COLO829 (cell line): ENCODE data around the gene TYMP.

Source experiments
- DNase-seq: peaks from one replicate; pipeline ENCODE4 v3.0.0; 2012; ENCODE audit warnings: low spot score

The TYMP gene

GRCh38 chr22:50505776-50506610 lies 23.8 kb downstream of the TYMP start:
- no peak for DNase-seq

DNA sequence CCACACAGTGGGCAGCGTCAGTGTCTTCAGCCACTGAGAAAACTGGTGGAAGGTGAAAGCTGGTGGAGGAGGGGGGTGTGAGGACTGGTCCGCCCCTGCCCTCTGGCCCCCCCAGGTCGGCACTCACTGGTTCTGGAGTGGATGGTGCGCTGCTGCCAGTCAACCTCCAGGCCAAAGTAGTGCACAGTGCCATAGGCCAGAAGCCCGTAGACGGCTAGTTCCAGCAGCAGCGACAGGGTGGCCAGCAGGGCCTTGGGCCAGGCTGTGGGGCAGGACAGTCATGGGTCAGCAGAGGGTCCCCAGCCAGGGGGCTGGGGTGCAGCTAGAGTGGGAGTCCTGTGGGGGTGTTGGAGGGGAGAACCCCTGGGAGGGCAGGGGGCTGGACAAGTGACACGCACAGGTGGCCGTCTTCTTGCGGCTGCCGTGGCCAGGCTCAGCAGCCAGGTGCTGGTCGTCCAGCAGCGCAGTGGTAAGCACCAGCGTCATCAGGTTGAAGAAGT lies 24.5 kb downstream of the TYMP start:
- DNase-seq: no peak

- DNase-seq: no peak
Observed at GRCh38 chr22:50504369-50505211, 25.2 kb downstream of the TYMP start.

DNA sequence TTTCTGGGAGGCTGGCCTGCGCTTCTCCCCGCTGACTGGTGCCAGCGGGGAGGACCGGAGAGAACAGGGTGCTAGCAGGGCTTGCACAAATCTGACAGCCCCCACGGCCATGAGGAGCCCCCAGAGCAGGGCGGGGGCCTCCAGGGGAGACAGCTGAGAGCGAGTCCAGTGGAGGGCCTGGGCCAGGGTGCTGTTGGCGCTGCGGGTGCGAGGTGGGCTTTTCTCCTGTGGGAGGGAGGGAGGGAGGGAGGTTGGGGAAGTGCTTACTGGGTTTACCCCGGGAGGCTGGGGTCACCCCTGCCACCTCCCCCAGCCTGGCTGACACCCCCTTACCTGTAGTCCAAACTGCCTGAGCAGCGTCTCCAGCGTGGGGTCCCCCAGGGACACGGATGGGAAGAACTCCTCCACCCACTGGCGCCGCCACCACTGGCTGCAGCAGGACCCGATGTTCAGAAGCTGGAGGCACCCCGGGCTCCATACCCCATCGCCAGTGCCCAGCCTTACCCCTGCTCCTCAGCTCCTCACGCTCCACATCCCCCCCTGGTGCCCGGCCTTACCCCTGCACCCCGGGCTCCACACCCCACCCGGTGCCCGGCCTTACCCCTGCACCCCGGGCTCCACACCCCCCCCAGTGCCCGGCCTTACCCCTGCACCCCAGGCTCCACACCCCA lies 26.2 kb downstream of the TYMP start:
- no peak for DNase-seq

DNA sequence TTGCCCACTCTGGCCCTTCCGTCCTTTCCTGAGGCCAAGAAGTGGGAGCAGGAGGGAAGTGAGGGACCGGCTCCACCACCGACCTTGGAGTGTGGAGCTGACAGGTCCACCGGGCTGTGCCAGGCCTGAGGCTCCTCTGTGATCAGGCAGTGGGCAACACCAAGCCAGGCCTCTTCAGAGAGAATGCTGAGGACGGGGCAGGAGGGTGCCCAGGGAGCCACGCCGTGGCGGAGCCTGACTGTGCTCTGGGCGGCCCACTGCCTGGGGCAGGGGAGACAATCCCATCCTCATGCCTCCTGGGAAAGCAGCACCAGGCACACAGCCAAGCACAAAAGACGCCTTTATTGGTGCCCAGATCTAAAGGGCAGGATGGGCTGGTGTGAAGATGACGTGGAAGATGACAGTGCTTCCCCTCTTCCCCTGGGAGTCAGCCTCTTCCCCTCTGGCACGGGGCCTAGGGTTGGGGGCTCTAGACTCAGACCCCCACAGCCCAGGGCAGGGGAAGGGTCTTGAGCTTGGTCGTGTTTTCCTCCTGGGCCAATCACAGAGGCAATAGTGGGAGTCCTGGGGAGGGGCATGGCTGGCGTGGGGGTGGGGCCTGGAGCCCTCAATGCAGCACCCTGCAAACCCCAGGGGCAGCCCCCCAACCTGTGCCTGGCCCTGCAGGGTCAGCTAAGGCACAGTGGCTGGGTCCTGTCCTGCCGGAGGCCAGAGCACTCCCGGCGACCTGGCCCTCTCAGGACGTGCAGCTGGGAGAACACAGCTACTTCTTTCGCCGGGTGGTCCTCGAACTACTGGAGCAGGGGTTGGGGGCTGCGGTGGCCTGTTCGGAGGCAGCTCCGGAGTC lies 27.0 kb downstream of the TYMP start:
- peak; percentile 86 for DNase-seq

GRCh38 chr22:50502096-50502495 lies 27.7 kb downstream of the TYMP start:
- no peak for DNase-seq

- no peak for DNase-seq
Observed at GRCh38 chr22:50500452-50500851, 29.4 kb downstream of the TYMP start.

DNA sequence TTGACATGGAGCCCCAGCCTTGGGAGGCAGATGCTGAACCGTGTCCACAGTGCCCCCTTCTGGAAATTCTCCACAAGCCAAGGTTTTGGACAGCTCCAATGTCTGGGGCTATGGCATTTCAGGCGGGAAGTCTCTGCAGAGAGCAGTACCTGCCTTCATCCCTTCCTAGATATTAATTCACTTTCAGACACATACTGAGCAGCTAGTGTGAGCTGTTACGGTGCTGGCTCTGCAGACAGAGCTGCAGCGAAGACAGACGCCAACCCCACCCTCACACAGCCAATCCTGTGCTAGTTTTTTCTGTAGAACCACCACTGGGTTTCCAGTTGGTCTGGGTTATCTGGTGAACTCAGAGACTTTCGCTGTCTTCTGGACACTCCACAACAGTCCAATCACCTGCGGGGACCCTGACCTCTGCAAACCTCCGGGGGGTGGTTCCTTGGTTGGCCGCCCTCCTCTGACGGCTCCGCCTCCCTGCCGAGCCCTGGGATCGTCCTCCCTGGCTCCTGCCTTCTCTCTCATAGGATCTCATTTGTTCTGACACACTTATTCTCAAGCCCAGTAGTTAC lies 31.4 kb downstream of the TYMP start:
- peak; percentile 62 for DNase-seq

GRCh38 chr22:50497093-50497492 lies 32.7 kb downstream of the TYMP start:
- no peak for DNase-seq

DNA sequence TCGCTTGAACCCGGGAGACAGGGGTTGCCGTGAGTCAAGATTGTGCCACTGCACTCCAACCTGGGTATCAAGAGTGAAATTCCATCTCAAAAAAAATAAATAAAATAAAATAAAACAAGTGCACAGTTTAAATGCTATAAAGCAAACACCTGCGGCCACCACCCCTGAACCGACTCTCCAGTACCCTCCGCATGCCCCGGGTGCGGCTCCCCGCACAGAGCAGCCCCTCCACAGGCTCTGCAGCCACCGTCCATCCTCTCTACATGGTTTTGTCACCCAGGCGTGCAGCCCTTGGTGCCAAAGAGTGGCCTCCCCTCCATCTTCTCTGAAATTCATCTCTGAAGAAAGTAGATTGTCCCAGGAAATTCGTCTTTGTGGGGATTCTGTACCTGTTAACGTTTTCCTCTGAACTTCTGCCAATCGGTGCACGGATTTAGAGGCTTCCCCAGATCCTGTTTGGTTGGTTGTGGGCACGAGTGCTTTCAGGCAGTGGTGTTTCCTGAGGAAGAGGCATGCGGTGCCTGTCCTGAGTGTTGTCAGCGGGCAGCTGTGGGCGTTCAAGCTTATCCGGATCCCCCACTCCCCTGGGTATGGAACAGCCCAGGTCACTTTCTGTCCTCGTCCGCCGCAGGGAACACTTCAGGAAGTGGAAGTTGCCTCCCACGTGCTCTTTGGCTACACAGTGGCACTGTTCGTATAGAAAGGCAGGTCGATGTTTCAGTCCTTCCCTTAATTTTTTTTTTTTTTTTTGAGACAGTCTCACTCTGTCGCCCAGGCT lies 39.1 kb downstream of the TYMP start:
- no peak for DNase-seq

DNA sequence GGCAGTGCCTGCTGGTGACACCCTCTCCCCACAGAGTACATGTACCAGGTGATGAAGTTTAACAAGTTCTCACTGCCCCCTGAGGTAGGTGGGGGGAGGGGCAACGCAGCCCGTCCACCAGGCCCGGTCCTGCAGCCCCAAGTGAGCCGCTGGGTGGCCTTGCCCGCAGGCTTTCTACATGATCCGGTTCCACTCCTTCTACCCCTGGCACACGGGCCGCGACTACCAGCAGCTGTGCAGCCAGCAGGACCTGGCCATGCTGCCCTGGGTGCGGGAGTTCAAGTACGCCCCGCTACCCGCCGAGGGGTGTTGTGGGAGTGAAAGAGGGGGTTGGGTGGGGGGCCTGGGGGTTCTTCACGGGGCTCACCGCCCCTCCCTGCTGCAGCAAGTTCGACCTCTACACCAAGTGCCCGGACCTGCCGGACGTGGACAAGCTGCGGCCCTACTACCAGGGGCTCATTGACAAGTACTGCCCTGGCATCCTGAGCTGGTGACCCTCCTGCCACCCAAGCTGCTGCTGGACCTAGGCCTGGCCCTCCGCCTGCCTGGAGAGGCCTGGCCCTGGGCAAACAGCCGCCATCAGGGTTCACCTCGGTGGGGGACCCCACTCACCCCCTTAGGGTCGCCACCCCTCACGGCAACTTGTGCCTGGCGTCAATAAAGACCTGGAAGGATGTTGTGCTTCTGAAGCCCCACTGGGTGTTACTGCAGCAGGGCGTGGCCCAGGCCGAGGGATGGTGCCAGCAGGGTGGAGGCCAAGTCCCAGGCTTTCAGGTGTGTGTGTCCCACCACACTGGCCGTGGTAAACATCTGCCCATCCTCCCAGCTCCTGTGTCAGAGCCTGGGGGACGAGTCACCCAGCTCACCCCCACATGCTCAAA lies 40.2 kb downstream of the TYMP start:
- DNase-seq: no peak

DNA sequence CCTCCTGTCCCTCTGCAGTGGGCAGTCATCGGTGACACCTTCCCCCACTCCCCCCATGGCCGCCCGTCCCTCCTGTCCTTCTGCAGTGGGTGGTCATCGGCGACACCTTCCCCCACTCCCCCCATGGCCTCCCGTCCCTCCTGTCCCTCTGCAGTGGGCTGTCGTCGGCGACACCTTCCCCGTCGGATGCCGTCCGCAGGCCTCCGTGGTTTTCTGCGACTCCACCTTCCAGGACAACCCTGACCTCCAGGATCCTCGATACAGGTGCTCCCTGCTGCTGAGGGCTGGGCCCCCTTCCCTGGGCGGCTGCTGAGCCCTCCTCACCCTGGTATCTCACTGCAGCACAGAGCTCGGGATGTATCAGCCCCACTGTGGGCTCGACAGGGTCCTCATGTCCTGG lies 40.9 kb downstream of the TYMP start:
- DNase-seq: no peak

DNA sequence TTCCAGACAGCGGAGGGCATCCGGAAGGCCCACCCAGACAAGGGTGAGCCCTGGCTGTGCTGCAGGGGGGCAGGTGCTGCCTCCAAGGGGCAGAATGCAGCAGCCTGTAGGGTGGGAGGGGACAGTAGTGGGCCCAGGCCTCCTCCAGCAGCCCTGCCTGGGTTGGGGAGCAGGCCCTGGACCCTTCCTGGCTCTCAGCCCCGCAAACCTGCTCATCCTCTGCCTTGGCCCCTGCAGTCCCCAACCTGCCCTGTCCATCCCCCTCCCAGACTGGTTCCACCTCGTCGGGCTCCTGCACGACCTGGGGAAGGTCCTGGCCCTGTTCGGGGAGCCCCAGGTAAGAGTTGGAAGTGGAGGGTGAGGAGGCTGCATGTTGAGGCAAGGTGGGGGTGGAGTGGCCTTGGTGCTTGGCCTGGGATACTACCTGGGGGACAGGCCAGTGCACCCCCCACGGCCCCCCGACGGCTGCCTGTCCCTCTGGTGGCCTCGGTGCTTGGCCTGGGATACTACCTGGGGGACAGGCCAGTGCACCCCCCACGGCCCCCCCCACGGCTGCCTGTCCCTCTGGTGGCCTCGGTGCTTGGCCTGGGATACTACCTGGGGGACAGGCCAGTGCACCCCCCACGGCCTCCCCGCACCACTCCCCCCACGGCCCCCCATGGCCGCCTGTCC lies 41.7 kb downstream of the TYMP start:
- no peak for DNase-seq

DNA sequence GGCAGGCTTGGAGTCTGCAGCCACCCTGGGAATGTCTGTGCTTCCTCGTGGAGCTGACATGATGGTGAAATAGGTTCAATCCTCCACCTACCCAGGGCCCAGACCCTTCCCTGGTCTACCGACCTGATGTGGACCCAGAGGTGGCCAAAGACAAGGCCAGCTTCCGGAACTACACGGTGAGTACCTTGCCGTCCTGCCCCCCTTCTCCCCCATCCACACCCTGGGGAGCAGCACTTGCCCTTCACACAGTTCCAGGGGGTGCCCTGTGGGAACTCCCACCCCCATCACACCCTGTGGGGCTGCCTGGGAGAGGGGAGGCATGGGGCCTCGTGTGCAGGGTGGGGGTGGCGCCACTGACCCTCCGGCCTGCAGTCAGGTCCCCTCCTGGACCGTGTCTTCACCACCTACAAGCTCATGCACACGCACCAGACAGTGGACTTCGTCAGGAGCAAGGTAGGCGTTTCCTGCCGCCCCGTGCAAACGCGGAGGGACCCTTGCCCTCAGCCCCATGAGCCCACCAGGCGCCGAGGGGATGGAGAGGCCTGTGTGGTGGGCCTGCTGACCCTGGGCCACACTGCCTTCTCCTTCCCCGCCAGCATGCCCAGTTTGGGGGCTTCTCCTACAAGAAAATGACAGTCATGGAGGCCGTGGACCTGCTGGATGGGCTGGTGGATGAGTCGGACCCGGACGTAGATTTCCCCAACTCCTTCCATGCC lies 42.4 kb downstream of the TYMP start:
- DNase-seq: no peak

DNA sequence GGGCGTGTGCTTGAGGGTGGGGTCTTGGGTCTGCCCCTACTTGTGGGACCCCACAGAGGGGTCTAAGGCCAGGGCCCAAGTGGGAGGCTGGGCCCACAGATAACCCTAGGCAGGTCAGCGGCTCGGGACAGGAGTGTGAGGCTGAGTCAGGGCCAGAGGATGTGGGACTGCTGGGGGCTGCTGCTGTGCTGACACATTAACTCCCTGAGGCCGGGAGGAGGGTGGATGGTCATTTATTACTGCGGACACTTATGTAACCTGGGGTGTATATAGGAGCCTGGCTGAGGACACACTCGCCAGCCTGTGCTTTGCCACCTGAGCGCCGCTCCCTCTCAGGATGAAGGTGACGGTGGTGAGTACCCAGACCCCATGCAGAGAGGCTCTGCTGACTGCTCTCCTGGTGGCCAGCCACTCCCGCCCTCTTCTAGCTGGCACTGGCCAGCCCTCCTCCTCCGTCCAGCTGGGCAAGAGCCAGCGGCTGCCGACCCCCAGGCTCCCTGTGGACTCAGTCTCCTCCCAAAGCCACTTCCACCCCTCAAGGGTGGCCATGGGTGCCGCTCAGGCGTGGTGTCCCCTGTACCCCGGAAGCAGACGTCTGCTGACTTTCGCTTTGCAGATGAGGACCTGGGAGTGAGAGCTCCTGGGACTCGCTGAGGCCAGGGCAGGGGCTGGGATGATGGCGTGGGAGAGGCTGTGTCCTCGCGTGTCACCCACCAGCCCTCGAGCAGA lies 43.1 kb downstream of the TYMP start, which contains the start of gene MIOX:
Gene MIOX (plus strand): TSS at position 299 of the 729 bp plus-strand sequence. CDS start 39 bp downstream, at position 338.
- no peak for DNase-seq

DNA sequence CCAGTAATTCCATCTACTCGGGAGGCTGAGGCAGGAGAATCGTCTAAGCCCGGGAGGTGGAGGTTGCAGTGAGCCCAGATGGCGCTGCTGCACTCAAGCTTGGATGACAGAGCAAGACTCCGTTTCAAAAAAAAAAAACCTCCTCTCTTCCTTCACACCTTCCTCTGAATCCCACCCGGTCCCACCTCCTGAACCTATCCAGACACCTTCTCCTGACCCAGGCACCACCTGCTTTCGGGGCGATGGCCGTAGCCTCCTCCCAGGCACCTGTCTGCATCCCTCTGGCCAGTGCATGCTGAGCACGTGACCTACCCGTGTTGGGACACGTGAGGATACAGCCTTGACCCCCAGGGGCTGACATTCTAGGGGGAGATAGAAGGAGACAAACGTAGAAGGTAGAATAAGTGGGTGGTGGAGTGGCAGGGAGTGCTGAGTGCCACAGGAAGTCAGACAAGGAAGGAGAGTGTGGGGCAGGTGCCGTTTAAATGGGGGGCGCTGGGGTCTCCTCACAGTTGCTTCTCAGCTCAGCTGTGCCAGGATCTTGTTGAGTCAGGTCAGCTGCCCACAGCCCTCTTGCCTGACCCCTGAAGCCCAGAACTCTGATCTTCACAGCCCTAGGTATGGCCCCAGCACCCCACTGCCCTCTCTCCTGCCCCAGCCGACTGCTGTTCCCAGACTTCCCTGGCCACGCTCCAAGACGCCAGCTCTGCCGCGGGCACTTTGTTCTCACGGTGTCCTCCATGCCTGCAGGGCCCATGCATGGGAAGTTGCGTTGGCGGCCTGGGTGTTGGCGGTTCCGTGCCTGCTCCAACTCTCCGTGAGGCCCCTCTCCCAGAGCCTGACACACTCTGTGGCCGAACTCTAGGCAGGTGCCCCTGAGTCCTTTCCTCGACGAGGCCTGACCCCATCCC lies 44.3 kb downstream of the TYMP start:
- DNase-seq: no peak
